ENCODE results near the gene ESRRB.

- TF ChIP-seq CTCF (IDR thresholded peaks at IDR 0.05) (no peak), EP300 (IDR thresholded peaks at IDR 0.05) (no peak), POLR2A (IDR thresholded peaks at IDR 0.05) (no peak)
Measured at GRCh38 chr14:76348898-76349297, 27.0 kb upstream of the ESRRB start.

Data from ovary (tissue), 3 donors.